AG10803 (cell line): ENCODE results near the gene AGBL1.

Source experiments
- DNase-seq: peaks from one replicate; pipeline ENCODE4 v3.0.0; 2010; ENCODE audit warnings: low read depth
- H3K4me3 ChIP-seq: 2 replicates; pipeline ENCODE4 v1.5.1; 2011; ENCODE audit warnings: mild to moderate bottlenecking, low read length, control low read depth
- TF ChIP-seq, protein P1 (sequence below): conservative IDR thresholded peaks from 2 replicates; pipeline ENCODE4 v1.5.1; 2011; ENCODE audit warnings: mild to moderate bottlenecking, low read length, control low read depth, inconsistent platforms

The AGBL1 gene

GRCh38 chr15:86178845-86179244, 99.2 kb downstream of the AGBL1 start:
- TF ChIP-seq, protein P1, sequence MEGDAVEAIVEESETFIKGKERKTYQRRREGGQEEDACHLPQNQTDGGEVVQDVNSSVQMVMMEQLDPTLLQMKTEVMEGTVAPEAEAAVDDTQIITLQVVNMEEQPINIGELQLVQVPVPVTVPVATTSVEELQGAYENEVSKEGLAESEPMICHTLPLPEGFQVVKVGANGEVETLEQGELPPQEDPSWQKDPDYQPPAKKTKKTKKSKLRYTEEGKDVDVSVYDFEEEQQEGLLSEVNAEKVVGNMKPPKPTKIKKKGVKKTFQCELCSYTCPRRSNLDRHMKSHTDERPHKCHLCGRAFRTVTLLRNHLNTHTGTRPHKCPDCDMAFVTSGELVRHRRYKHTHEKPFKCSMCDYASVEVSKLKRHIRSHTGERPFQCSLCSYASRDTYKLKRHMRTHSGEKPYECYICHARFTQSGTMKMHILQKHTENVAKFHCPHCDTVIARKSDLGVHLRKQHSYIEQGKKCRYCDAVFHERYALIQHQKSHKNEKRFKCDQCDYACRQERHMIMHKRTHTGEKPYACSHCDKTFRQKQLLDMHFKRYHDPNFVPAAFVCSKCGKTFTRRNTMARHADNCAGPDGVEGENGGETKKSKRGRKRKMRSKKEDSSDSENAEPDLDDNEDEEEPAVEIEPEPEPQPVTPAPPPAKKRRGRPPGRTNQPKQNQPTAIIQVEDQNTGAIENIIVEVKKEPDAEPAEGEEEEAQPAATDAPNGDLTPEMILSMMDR: no peak
- H3K4me3 ChIP-seq: no peak overlapping the region
- DNase-seq: no peak

GRCh38 chr15:86183596-86184491, 104.2 kb downstream of the AGBL1 start:
- H3K4me3 ChIP-seq: no peak overlapping the region
- TF ChIP-seq, protein P1: no peak
- no peak for DNase-seq

DNA sequence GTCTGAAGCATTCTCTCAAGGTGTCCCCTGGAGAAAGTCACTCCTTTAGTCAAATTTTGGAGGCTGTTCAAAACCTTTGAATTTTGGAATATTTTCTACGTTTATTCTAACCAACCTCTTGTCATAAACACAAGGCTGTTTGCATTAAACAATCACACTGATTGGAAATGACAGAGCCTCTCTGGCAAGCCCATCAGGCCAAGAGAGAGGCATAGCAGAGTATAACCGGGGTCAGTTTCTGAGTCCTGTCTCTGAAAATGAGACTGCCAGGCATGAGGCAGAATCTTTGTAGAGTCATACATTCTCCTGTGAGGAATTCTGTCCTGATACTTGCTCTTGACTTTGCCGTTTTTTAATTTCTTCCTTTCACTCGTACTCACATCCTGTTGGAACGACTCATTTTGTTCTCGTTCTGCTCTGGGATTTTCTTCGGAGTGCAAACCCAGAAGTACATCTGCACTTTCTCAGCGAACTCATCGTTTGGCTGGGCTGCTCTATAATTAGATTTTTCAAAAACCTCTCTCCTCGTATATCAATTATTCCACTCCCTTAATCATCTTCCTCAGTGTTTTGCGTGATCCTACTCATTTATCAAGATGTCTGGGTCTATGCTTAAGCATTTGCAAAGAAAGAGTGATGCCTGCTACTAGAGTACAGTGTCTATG, 114.2 kb downstream of the AGBL1 start:
- no peak for DNase-seq
- H3K4me3 ChIP-seq: peak overlapping the region; percentile 1
- TF ChIP-seq, protein P1: no peak

DNA sequence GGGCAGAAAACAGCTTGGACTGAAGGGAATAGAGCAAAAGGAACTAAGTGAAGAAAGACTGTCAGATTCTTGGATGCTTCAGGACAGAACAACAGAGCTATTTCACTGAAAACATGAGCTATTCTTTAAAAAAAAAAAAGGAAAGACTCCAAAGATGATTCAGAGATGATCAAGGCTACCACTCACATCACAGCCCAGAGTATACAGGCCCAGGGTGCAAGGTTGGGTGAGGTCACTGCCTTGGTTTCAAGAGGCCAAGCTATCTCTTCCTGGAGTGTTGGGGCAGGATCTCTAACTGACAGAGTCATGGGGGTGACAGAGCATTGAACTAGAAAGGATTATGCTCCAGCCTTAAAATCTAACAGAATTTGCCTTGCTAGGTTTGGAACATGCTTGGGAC, 118.1 kb downstream of the AGBL1 start:
- TF ChIP-seq, protein P1: no peak

DNA sequence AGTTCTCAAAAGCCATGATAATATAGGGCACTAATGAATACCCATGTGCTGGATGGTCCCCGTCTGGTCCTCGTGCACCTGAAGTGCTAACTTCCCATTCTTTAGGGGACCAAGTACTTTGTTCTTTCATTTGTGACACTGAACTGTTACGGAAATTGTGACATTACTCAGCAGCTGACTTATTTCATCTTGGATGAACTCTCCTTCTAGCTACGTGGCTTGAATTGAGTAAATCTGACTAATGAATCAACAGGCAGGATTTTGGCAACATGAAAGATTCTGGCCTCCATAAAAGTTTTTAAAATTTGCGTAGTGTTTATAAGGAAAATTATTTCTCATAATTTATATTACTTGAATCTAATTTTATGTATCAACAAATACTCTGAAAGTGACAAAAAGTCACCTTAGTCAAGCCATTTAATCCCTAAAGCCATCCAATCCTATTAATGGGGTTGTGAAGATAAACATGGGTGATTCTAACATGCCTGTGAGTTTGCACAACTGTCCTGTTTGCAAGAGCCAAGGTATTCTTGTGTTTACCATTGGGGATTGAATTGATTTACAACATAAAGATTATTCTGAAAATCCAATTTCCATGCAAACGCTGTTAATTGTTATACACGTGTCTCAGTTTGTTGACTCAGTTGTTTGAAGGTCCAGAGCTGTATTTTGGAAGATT, 119.9 kb downstream of the AGBL1 start:
- peak; percentile 2 for DNase-seq
- no peak overlapping the region for H3K4me3 ChIP-seq
- TF ChIP-seq, protein P1: no peak

More for the DNA sequence above, 118.1 kb downstream of the AGBL1 start:
- no peak for DNase-seq
- H3K4me3 ChIP-seq: no peak overlapping the region

GRCh38 chr15:86201313-86202008, 121.8 kb downstream of the AGBL1 start:
- DNase-seq: no peak
- TF ChIP-seq, protein P1: no peak
- H3K4me3 ChIP-seq: no peak overlapping the region
